Measurements from ENCODE around the gene LKAAEAR1.

Gene LKAAEAR1

DNA sequence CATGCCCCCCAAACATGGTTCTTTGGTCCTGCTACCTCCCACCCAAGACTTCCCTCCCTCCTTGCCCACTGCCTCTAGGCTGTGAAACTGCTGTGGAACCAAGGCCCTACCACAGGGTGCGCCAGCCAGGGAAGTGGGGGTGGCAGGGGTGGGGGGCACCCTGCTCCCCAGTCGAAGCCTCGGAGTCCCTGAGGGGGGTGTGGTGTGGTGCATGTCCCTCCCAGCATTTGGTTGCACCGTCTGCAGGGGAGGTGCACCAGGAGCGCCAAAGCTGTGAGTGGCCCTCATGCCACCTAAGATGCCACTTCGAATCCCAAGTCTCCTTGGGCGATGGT is 6.7 kb downstream of the LKAAEAR1 start:
- DNase-seq = no peak

DNA sequence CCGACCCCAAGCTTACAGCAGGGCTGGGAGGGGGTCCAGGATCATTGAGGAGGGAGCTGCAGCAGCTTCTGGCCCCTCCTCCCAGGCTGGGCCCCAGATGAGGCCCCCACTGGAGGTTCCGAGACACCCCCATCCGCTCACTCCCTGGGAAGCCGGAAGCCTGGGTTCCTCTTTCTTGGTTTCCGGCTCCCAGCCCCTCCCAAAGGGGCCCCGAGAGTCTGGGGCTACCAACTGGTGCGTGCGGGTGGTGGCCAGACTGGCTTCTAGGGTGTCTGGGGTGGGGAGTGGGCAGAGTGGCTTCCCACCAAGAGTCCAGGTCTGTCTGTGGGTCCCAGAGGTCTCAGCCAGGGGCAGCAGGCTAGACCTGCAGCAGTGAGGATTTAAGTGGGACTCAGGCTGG is 7.1 kb downstream of the LKAAEAR1 start:
- no peak for DNase-seq

DNA sequence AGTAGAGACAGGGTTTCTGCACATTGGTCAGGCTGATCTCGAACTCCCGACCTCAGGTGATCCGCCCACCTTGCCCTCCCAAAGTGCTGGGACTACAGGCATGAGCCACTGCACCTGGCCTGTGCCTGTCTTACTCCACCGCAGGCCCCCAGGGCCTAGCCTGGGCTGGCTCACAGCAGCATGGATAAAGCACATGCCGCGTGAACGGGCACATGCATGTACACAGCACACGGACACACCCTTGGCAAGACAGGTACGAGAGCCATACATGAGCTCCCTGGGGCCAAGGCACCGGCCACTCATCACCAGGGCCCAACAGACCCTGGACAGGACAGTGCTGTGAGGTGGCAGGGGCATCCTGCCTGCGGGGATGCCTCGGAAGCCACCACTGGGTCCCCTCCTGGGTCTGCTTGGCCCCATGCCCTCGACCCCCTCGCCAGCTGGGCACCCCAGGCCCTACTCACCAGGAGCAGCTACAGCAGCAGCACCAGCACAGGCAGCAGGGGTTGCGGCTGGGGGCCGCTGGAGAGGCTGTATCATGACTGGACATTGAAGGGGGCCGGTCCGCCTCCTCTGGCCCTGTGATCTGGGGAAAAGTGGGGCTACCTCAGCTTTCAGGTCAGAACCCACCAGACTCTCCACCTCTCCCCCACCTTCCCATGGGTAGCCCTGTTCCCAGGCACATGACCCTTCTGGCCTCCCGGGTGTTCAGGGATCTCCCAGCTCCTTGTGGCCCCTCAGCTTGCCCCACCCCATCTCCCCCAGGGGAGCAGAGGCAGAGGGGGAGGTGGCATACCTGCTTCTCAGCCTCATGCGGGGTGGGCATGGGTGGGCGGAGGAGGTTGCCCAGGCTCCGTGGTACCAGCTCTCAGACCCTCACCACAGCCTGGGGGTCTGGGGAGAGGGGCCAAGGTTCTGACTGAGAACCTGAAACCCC is 7.9 kb downstream of the LKAAEAR1 start:
- no peak for DNase-seq

DNA sequence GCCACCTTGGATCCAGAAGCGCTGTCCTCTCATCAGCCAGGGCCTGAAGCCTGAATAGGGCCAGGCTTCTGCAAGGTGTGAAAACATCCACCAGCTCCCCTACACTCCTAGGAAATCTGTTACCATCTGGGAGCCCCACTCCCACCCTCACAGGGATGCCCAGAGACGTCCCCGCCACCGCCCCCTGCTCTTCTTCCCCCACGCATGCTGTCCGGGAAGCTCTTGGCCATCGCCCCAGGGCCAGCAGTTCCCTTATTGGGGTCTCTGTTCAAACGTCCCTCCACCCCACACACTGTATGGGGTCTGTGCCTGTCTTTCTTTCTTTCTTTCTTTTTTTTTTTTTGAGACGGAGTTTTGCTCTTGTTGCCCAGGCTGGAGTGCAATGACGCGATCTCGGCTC is 8.6 kb downstream of the LKAAEAR1 start:
- no peak for DNase-seq

DNA sequence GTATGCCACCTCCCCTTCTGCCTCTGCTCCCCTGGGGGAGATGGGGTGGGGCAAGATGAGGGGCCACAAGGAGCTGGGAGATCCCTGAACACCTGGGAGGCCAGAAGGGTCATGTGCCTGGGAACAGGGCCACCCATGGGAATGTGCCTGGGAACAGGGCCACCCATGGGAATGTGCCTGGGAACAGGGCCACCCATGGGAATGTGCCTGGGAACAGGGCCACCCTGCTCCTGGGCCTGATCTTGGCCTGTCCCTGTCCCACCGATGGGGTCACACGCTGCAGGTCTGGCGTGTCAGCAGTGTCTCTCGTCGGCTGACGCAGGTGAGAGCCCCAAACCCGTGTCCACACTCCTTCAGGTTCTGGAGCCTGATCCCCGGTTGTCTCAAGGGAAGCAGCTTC is 9.2 kb downstream of the LKAAEAR1 start:
- no peak for DNase-seq

DNA sequence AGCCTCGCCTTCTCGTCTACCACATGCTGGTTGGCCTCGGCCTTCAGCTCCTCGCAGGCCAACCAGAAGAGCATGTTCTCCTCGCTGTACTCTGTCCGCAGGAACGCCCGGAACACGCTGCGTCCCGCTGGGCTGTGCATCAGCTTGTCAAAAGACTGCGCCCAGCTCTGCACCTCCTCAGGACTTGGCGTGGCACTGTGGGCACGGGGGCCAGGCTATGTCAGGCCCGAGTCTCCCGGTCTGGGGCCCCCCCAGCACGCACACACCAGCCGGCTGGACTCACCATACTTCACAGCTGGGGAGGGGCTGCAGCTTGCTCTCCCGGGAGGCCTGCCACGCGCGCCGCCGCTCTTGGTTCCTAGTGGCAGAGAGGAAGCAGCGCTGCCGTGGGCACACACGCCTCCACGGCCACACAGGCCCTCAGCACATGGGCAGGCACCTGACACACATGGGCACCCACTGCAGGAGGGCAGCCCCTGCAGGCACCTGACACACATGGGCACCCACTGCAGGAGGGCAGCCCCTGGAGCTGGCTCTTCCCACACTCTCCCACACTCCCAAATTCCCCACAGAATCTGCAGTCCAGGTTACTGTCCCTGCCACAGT is 9.9 kb downstream of the LKAAEAR1 start:
- no peak for DNase-seq

DNA sequence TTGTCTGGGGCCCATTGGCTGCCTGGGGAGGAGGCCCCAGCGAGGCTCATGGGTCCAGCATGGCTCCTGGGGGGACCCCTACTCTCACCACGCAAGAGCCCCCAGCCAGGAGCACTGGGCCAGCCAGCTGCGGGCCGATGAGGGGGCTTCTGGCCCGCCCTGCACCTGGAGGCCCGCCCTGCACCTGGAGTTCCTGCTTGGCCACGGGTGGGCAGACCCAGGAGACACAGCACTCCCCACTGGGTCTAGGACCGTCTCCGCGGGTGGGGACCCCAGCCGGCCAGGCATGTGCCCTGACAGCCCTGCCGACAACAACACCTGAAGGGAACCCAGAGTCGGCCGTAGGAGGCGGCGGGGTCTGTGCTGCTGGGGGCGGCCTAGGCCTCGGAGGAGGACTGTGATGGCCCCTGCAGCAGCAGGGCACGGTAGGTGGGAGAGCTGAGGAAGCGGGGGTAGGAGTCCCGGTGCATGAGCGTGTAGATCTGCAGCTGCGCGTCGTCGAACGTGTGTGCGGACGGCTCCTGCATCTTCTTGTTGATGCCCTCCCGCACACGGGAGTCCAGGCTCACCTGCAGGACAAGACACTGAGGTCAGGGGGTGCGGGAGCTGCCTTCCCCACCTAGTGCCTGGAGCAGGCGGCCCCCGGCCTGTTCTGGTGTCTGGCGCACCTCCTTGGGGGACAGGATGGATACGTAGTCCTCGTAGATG is 10.6 kb downstream of the LKAAEAR1 start:
- DNase-seq = no peak

DNA sequence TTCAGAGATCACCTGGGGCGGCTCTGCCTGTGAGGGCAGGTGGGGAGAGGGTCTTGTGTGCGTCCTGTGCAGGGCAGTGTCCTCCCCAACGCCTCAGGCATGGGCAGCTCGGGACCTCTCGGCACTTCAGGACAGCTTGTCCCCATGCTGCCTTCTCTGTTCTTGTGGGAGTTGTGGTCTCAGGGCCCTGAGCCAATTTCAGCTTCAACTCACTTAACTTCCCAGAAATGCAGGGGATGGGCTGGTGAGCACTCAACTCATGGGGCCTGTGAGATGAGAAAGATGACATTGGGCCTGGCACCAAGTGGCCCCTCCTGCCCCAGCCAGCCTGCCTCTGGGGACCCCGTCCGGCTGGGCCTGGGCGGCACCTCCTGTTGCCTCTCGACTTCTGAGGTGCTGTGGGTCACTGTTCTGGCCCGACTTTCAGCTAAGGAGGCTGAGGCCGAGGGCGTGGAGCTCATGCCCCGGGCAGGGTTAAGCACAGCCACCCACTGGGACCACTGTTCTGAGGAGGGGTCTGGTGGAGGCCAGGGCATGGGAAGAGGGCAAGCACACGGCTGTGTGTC is 11.6 kb downstream of the LKAAEAR1 start:
- DNase-seq = no peak

DNA sequence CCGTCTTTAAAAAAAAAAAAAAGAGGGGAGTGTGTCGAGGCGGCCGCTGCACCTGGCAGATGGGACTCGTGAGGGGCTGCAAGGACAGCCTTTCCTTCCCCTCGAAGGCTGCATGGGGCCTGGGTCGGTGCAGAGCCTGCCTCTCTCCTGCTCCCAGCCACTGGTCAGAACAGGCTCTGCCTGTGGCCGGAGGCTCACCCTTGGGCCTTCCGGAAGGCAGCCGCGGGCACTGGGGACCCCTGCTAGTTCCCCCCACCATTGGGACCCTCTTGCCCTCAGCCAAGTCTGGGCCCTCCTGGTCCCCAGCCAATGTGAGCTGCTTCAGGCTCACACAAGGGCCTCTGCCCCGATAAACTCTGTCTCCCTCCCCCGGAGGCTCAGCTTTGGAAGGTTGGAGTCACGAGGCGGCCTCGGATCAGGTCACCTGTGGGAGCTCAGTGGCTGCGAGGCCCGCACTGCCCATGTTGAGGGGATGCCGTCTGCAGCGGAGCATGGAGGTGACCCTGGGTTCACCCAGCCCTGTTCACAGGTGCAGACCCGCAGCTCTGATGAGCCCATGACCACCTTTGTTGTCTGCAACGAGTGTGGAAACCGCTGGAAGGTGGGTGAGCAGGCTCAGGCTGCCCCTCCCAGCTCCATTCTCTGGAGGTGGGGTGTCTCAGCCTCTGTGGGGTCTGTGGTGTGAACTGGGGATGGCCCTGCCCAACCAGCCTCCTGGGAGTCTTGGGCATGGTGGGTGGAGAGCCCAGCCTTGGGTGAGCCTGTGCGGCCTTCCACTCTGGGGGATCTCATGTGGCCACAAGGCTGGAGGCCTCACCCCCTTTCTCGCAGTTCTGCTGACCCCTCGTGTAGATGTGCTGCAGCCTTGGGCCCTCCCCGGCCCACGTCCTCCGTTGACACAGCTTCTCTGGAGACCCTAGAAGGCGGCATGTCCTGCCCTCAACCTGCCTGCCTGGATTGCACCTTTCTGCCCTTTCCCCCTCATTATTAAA is 12.6 kb downstream of the LKAAEAR1 start:
- DNase-seq = no peak

DNA sequence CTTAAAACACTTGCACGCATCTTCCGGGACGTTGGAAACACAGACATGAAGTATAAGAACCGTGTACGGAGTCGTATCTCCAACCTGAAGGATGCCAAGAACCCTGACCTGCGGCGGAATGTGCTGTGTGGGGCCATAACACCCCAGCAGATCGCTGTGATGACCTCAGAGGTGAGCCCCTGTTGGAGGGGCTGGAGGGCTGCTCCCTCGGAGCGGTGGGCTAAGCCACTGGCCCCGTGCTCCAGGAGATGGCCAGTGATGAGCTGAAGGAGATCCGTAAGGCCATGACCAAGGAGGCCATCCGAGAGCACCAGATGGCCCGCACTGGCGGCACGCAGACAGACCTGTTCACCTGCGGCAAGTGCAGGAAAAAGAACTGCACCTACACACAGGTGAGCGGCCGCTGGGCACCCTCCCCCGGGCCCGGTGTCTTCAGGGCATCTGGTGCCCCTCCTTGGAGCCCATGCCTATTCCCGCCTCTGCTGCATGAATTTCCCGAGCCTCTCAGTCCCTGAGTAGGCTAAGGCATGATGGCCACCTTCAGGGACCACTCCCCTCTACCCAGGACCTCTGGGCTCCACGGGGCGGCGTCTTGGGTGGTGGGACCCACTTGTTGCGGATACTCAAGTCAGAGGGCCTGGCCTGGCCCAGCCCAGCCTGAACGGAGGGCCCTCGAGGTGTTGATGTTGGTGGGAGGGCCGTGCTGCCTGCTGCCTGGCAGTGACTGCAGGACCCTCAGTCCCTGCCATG is 13.8 kb downstream of the LKAAEAR1 start:
- DNase-seq = no peak

DNA sequence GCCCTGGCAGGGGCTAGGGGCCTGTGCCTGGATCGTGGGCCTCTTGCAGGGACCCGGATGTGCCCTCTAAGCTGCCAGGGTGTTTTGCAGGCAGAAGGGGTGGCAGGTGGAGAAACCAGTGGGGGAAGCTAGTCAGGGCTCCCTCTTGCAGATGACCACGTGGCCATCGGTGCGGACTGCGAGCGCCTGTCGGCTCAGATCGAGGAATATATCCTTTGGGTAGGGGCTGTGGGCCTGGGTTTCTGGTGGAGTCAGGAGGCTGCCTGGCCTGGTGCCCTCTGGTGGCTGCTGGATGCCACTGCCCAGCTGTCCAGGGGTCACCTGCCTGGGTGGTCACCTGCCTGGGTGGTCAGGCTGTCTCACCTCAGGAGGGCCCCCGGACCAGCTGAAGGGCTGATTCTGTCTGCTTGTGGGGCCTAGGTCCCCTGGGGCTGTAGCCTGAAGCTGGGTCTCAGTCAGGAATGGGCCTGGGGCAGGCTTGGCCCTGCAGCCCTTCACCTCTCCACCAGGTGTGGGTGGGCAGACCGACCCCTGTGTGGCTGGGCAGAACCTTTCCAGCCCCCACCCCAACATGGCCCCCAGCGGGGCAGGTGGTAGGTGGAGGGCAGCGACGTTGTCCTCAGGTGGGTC is 14.5 kb downstream of the LKAAEAR1 start:
- DNase-seq = no peak

DNA sequence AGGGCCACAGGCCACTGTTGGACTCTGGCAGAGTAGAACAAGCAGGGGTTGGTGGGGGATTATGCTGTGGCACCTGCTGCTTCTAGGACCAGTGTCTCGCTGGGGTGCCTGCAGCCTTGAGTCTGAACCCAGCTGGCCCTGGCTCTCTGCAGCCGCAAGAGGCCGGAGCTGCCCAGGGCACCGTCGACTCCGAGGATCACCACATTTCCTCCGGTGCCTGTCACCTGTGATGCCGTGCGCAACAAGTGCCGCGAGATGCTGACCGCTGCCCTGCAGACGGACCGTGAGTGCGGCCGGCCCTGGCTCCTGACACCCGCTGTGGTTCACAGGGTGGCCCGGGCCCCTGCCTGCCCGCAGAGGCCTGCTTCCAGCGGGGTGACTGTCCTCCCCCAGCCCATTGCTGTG is 15.0 kb downstream of the LKAAEAR1 start:
- no peak for DNase-seq

DNA sequence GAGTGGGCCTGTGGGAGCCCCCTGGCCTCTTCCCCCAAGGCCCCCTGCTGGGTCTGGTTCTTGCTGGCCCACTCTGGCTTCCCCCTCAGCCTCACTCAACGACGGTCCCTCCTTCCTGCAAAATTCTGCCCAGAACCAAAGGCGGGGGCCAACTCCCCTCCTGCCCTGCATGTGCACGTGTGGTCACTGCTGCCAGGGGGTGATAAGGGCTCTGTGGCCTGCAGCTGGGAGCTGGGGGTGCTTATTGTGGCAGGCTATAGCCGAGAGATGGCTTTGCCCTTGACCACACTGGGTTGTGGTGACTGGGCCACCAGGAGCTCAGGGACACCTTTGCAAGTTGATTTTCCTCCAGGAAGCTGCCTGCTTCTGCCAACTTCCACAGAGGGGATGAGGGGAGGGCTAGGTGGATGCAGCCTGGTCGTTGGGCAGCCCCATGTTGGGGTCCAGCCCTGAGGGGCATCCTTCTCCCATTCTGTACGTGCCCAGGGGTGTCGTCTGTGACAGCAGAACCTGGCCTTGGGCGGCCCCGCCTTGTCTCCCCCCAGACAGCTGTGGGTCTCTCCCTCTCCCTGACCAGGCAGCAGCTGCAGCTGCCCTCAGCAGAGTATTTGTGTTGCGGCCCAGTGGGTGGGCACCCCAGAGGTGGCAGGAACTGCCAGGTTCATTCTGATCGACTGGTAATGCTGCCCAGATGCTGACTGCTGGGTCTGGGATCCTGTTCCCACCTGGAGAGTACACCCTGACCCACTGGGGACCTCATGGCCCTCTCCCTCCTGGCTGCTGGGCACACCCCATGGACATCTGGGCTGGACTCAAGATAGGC is 15.6 kb downstream of the LKAAEAR1 start:
- DNase-seq = no peak

DNA sequence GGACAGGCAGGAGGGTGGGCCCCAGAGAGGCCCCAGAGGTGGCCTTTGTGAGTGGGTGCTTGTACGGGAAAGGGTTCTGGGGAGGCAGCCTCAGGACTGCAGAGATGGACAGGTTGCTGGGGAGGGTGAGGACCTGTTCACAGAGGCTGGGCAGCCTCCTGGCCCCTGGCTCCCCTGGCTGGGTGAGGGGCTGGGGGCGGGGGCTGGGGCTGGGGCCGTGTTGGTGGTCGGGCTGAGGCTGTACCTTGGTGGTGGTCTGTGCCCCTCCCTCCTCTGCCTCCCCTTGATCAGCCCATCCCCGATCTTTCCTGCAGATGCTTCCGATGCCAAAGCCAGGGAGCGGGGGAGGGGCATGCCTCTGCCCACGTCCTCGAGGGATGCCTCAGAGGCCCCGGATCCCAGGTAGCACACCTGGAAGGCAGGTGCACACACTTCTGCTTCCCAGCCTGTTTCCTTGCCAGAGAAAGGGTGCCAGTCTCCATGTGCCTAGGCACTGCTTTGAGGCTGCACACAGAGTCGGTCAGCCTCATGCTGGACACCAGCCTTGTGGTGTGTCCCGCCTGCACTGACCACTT is 16.4 kb downstream of the LKAAEAR1 start:
- no peak for DNase-seq

DNA sequence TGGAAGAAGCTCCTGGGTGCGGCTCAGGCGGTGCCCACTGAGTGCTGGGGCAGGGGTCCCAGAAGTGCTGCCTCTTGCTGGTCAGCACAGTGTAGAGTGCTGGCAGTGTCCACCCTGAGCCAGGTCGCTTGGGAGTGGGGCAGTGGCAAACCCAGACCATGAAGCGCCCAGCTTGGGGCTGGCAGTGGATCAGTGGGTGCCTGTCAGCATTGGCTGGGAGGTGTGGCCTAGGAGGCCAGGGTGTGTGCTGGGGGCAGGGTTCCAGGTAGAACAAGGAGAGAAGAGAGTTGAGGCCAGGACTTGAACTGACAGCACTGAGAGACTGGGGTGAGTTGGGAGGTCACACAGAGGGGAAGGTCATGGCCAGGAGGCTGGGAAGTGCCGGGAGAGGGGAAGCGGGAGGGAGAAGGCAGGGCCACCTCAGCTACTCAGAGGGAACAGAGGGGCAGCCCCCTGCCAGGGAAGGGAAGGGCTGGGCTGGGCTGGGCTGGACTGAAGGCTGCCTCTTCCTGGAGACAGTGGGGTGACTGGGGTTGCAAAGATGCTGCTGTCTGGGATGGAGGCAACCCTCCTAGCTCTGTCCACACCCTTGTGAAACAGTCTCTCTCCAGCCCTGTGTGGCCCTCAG is 17.1 kb downstream of the LKAAEAR1 start:
- DNase-seq = no peak

DNA sequence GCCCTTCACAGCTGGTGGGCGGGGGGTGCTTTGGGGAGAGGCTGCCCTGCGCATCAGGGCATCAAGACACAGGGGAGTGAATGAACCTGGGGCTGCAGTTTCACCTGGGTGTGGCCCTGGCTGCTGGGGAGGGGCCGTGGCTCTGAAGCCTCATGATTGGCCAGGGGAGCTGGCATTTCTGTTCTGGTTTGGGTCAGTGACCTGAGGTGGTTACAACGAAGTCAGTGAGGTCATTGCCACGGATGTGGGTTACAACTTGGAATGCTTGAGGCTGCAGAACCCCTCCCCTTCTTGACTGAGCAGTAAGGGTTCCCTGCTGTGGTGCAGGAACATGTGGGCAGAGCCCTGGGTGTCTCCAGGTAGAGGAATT is 18.2 kb downstream of the LKAAEAR1 start:
- DNase-seq = no peak

DNA sequence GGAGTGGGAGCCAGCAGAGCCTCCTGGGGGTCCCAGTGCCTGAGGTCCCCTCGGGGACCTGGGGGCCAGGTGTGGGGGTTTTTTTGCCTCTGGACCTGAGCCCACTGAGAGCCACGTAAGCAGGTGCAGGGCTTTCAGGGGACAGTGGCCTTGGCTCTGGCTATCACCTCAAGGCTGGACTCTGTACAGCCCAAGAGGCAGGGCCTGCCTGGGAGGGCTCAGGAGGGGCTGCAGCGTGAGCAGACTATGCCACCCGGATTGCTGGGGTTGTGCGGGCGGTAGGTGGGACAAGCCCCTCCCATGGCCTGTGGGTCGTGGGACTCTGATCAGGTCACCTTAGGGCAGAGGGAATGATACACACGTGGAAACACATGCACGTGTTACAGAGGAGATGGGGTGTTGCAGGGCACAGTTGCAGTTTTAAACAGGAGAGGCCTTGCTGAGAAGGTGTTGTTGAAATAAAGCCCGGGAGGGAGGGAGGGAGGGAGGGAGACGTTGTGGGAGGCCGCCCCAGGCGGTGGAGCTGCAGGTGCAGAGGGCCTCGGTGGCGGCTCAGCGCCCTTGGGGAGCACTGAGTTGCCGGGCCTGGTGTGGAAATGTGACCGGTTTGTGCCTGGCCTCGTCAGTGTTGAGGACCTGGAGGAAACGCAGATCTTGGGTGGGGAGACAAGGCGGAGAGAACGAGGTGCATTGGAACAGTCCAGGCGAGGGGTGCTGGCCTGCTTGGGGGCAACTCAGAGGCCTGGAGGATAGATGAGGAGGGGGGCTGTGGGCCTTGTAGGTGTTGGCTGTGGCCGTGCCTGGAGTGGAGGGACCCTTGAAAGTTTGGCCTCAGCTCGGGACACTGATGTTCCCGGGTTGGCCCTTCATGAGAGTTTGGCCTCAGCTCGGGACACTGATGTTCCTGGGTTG is 18.9 kb downstream of the LKAAEAR1 start:
- no peak for DNase-seq

DNA sequence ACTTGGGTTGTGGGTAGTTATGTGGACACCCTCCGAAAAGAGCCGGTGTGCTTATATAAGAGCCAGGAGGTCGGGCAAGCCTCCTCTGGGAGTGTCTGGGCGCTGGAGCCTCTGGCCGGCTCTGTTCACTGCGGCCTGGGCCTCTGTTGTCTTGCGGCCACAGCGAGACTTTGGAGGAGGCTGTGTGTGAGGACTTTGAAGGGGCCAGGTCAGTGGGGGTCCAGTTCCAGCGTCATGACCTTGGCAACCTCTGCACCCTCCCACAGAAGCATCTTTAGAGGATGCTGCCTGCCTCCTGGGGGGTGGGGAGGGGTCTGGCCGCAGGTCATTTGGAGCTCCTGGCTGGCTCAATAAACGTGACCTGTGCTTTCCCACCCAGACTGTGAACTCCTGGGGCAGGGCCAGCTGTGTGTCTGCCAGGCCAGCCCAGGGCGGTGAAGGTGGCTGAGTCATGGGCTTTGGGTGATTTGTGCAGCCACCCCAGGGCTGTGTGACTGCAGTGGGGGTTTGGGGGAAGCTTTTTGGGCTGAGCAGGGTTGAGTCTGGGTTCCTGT is 20.0 kb downstream of the LKAAEAR1 start:
- DNase-seq = no peak
